H1 (cell line): ENCODE data around the gene SLC24A1. TPM values are rescaled to one million over a fixed set of nuclear protein-coding genes. Genes with fewer than 3 reads are reported as not detected.

Experiments
- CTCF ChIA-PET: fragments of 300-600 bp; sonication (Branson Sonifier 250); formaldehyde crosslinking; loops from one replicate; lab custom pipeline; 2021; ENCODE audit not compliant: partially characterized antibody; lab: Charles Lee
- POLR2A ChIA-PET: fragments of 300-600 bp; sonication (Branson Sonifier 250); formaldehyde crosslinking; loops from one replicate; lab custom pipeline; 2021; ENCODE audit warnings: inconsistent platforms; ENCODE audit not compliant: partially characterized antibody; lab: Charles Lee
- DNase-seq, 2 experiments: peaks; one replicate each; pipeline versions ENCODE4 v3.0.0 to v3.0.0-alpha.2; 2010 to 2022; ENCODE audit warnings: low spot score in 2 of 2, low read depth in 1 of 2, mixed read lengths in 1 of 2
- FAIRE-seq: peaks from 2 replicates; lab custom pipeline; 2011; peaks lifted over from hg19 to GRCh38; lab: Jason Lieb, UNC
- H2AFZ ChIP-seq: 2 replicates; pipeline ENCODE4 v1.8.1; 2012; ENCODE audit warnings: low read length, inconsistent platforms
- H2AK5ac ChIP-seq: 2 replicates; pipeline ENCODE4 v1.6.1; 2013; ENCODE audit warnings: low read depth, low read length
- H2BK120ac ChIP-seq: replicated peaks from 2 replicates; pipeline ENCODE3; 2013; ENCODE audit warnings: low read depth, low read length, inconsistent platforms
- H2BK12ac ChIP-seq: 2 replicates; pipeline ENCODE4 v1.6.1; 2013; ENCODE audit warnings: low read depth, low read length
- H2BK15ac ChIP-seq: 2 replicates; pipeline ENCODE4 v1.6.1; 2013; ENCODE audit warnings: low read length
- H2BK20ac ChIP-seq: 2 replicates; pipeline ENCODE4 v1.6.1; 2013; ENCODE audit warnings: low read length
- H2BK5ac ChIP-seq: 2 replicates; pipeline ENCODE4 v1.6.1; 2013; ENCODE audit warnings: low read depth, low read length
- H3K14ac ChIP-seq: 2 replicates; pipeline ENCODE4 v1.6.1; 2013; ENCODE audit warnings: inconsistent platforms; ENCODE audit not compliant: insufficient read length
- H3K18ac ChIP-seq: 2 replicates; pipeline ENCODE4 v1.6.1; 2013; ENCODE audit warnings: low read length; ENCODE audit errors: extremely low read depth
- H3K23ac ChIP-seq: 2 replicates; pipeline ENCODE4 v1.6.1; 2013; ENCODE audit warnings: inconsistent platforms; ENCODE audit not compliant: insufficient read length
- H3K23me2 ChIP-seq: 2 replicates; pipeline ENCODE4 v1.6.1; 2013; ENCODE audit warnings: low read depth, low read length
- H3K27ac ChIP-seq: 2 replicates; pipeline ENCODE4 v1.6.1; 2011; ENCODE audit warnings: low read depth, low read length, inconsistent platforms
- H3K27me3 ChIP-seq, 4 experiments: replicated peaks in 1 of 4; 1 replicate in 1 of 4; 2 replicates in 3 of 4; pipeline versions ENCODE4 v1.6.1 to v1.8.1; 2011 to 2013; ENCODE audit warnings: low read length in 3 of 4, mild to moderate bottlenecking in 3 of 4, inconsistent platforms in 2 of 4, mixed read lengths in 2 of 4, moderate library complexity in 1 of 4; ENCODE audit not compliant: control insufficient read depth in 3 of 4, insufficient read depth in 3 of 4; ENCODE audit errors: extremely low read depth in 1 of 4
- H3K36me3 ChIP-seq, 4 experiments: 2 replicates each; pipeline versions ENCODE4 v1.6.1 to v1.8.1; 2011 to 2013; ENCODE audit warnings: mild to moderate bottlenecking in 4 of 4, low read length in 3 of 4, moderate library complexity in 2 of 4, control low read depth in 1 of 4, inconsistent platforms in 1 of 4; ENCODE audit not compliant: insufficient read depth in 4 of 4, control insufficient read depth in 2 of 4
- H3K4ac ChIP-seq: replicated peaks from 2 replicates; pipeline ENCODE3; 2013; ENCODE audit warnings: low read length, low read depth, mixed read lengths, inconsistent platforms; ENCODE audit not compliant: insufficient read length
- H3K4me1 ChIP-seq, 4 experiments: replicated peaks in 1 of 4; 1 replicate in 1 of 4; 2 replicates in 3 of 4; pipeline versions ENCODE4 v1.6.1 to v1.8.1; 2011 to 2013; ENCODE audit warnings: low read length in 3 of 4, inconsistent platforms in 2 of 4, mixed read lengths in 1 of 4; ENCODE audit not compliant: insufficient read depth in 4 of 4, control insufficient read depth in 3 of 4
- H3K4me2 ChIP-seq, 2 experiments: 2 replicates each; pipeline versions ENCODE4 v1.6.1 to v1.8.1; 2011 to 2013; ENCODE audit warnings: low read depth in 2 of 2, low read length in 2 of 2, control low read depth in 1 of 2, inconsistent platforms in 1 of 2, mild to moderate bottlenecking in 1 of 2; ENCODE audit not compliant: insufficient read depth in 1 of 2
- H3K4me3 ChIP-seq, 4 experiments: fragments of 200-600, 300-600 bp in 1 of 4; sonication (generic), shearing (Covaris generic), sonication (Bioruptor Twin) in 1 of 4; 2 replicates each; pipeline versions ENCODE4 v1.5.1 to v1.8.1; 2011 to 2016; ENCODE audit warnings: low read length in 4 of 4, low read depth in 3 of 4, control low read depth in 2 of 4, inconsistent platforms in 2 of 4, mild to moderate bottlenecking in 2 of 4, mixed read lengths in 1 of 4, moderate library complexity in 1 of 4; ENCODE audit not compliant: insufficient read depth in 2 of 4; ENCODE audit errors: extremely low read depth in 1 of 4
- H3K56ac ChIP-seq: replicated peaks from 2 replicates; pipeline ENCODE3; 2013; ENCODE audit warnings: low read depth, mild to moderate bottlenecking, mixed read lengths, low read length, inconsistent platforms; ENCODE audit not compliant: insufficient read length
- H3K79me1 ChIP-seq: 2 replicates; pipeline ENCODE4 v1.6.1; 2013; ENCODE audit warnings: low read depth, low read length, control low read depth
- H3K79me2 ChIP-seq, 2 experiments: 2 replicates each; pipeline versions ENCODE4 v1.6.1 to v1.8.1; 2012 to 2013; ENCODE audit warnings: low read length in 2 of 2, mild to moderate bottlenecking in 2 of 2, inconsistent platforms in 1 of 2; ENCODE audit not compliant: insufficient read depth in 2 of 2, control insufficient read depth in 1 of 2
- H3K9ac ChIP-seq, 4 experiments: replicated peaks in 1 of 4; 1 replicate in 1 of 4; 2 replicates in 3 of 4; pipeline versions ENCODE4 v1.6.1 to v1.8.1; 2011 to 2013; ENCODE audit warnings: low read depth in 3 of 4, low read length in 3 of 4, control low read depth in 2 of 4, mild to moderate bottlenecking in 2 of 4, moderate library complexity in 2 of 4, inconsistent platforms in 1 of 4; ENCODE audit errors: extremely low read depth in 1 of 4
- H3K9me3 ChIP-seq, 2 experiments: 2 replicates each; pipeline versions ENCODE4 v1.6.1 to v1.8.1; 2012 to 2013; ENCODE audit warnings: mild to moderate bottlenecking in 2 of 2, moderate library complexity in 2 of 2, control low read depth in 1 of 2, inconsistent platforms in 1 of 2, low read depth in 1 of 2, low read length in 1 of 2, mixed read lengths in 1 of 2; ENCODE audit not compliant: insufficient read depth in 2 of 2
- H4K20me1 ChIP-seq, 2 experiments: replicated peaks in 1 of 2; 2 replicates each; pipeline versions ENCODE3 to v1.8.1; 2011 to 2013; ENCODE audit warnings: inconsistent platforms in 2 of 2, low read length in 2 of 2, mild to moderate bottlenecking in 1 of 2; ENCODE audit not compliant: insufficient read depth in 2 of 2, control insufficient read depth in 1 of 2
- H4K5ac ChIP-seq: 2 replicates; pipeline ENCODE4 v1.6.1; 2013; ENCODE audit warnings: low read length, low read depth, mixed read lengths, inconsistent platforms; ENCODE audit not compliant: insufficient read length
- H4K8ac ChIP-seq: 2 replicates; pipeline ENCODE4 v1.8.0; 2013; ENCODE audit warnings: mild to moderate bottlenecking, moderate library complexity, low read length, inconsistent platforms; ENCODE audit not compliant: insufficient read depth; ENCODE audit errors: extremely low read depth
- H4K91ac ChIP-seq: replicated peaks from 2 replicates; pipeline ENCODE3; 2013; ENCODE audit warnings: low read length, mixed read lengths, inconsistent platforms; ENCODE audit not compliant: insufficient read length
- BRCA1 ChIP-seq: IDR thresholded peaks from 2 replicates; pipeline ENCODE4 v1.6.1; 2012; ENCODE audit warnings: low read depth, low read length, improper control_type of control experiment
- CBX8 ChIP-seq: fragments of 300-800, 300-1000 bp; sonication (generic); IDR thresholded peaks from 2 replicates; pipeline ENCODE4 v1.7.1; 2016; ENCODE audit warnings: low read depth, low read length, borderline replicate concordance
- CHD1 ChIP-seq: IDR thresholded peaks from 2 replicates; pipeline ENCODE4 v1.6.1; 2012; ENCODE audit warnings: low read depth, low read length, improper control_type of control experiment
- CHD2 ChIP-seq: IDR thresholded peaks from 2 replicates; pipeline ENCODE4 v1.6.1; 2012; ENCODE audit warnings: low read length, improper control_type of control experiment
- CTBP2 ChIP-seq: IDR thresholded peaks from 2 replicates; pipeline ENCODE4 v1.7.0; 2011; ENCODE audit warnings: borderline replicate concordance, mild to moderate bottlenecking, moderate library complexity, mixed read lengths, low read length; ENCODE audit not compliant: insufficient read depth, insufficient read length
- EZH2 ChIP-seq: fragments of 200-600 bp; sonication (generic); IDR thresholded peaks from 2 replicates; pipeline ENCODE4 v1.7.1; 2012; ENCODE audit warnings: low read depth, mild to moderate bottlenecking, moderate library complexity, low read length, inconsistent platforms; ENCODE audit not compliant: severe bottlenecking
- NANOG ChIP-seq: IDR thresholded peaks from 2 replicates; pipeline ENCODE4 v1.6.1; 2011; ENCODE audit warnings: low read length, low read depth, mild to moderate bottlenecking, inconsistent platforms; ENCODE audit not compliant: insufficient read depth, poor library complexity, severe bottlenecking
- POLR2AphosphoS5 ChIP-seq: IDR thresholded peaks from 2 replicates; pipeline ENCODE4 v1.6.1; 2011; ENCODE audit warnings: low read depth, low read length
- RNF2 ChIP-seq: fragments of 200-900, 300-1000 bp; sonication (generic); IDR thresholded peaks from 2 replicates; pipeline ENCODE4 v1.7.1; 2016; ENCODE audit warnings: borderline replicate concordance, low read depth, mild to moderate bottlenecking, antibody characterized with exemption, low read length; ENCODE audit not compliant: poor library complexity, severe bottlenecking; ENCODE audit errors: missing control alignments
- SAP30 ChIP-seq: fragments of 300-600 bp; sonication (generic); IDR thresholded peaks from 2 replicates; pipeline ENCODE4 v1.7.1; 2012; ENCODE audit warnings: low read length, moderate library complexity, mild to moderate bottlenecking, inconsistent platforms; ENCODE audit not compliant: insufficient read depth, insufficient replicate concordance
- SP1 ChIP-seq: IDR thresholded peaks from 2 replicates; pipeline ENCODE4 v1.6.1; 2011; ENCODE audit warnings: low read depth, low read length
- SUZ12 ChIP-seq: fragments of 200-600 bp; sonication (generic); IDR thresholded peaks from 2 replicates; pipeline ENCODE4 v1.6.1; 2012; ENCODE audit warnings: mild to moderate bottlenecking, inconsistent platforms, low read length, moderate library complexity, mixed read lengths
- TAF7 ChIP-seq: optimal IDR thresholded peaks from 2 replicates; pipeline ENCODE3; 2011; ENCODE audit warnings: low read depth, mild to moderate bottlenecking, inconsistent platforms, low read length, moderate library complexity, borderline replicate concordance
- YY1 ChIP-seq: IDR thresholded peaks from 2 replicates; pipeline ENCODE4 v1.6.1; 2011; ENCODE audit warnings: low read depth, mild to moderate bottlenecking, low read length
- WGBS, 2 experiments: shearing (Covaris generic) in 1 of 2; methylation state at CpG; one replicate each; pipeline versions ENCODE4 v1.1.6 to v1.1.7; 2013 to 2015; ENCODE audit warnings: low lambda C conversion rate in 2 of 2, mixed read lengths in 2 of 2, inconsistent platforms in 1 of 2, low coverage in 1 of 2, missing lambda C conversion rate in 1 of 2; ENCODE audit not compliant: insufficient replicate concordance in 2 of 2, insufficient coverage in 1 of 2, insufficient read length in 1 of 2; ENCODE audit errors: extremely low coverage in 1 of 2, missing lambda C conversion rate in 1 of 2; 5-methylcytosine and 5-hydroxymethylcytosine counted together
- polyA plus RNA-seq, 7 experiments: library from polyadenylated mRNA; depleted of rRNA in 3 of 7; stranded (reverse) in 5 of 7; unstranded in 2 of 7; fragments of >200 nt in 5 of 7; fragments of 200-250 nt in 2 of 7; gene quantifications; 1 replicate in 5 of 7; 2 replicates in 1 of 7; 4 replicates in 1 of 7; pipeline versions ENCODE4 v1.2.1 to v1.2.3, GENCODE V29; 2011 to 2013; ENCODE audit warnings: missing spikeins in 2 of 7, mixed read lengths in 2 of 7
- total RNA-seq: library from RNA; stranded (reverse); fragmentation: NEBNext Ultra II Directional; extraction: Animal tissue kit (Norgen Biotek cat#: 25700); gene quantifications from 2 replicates; pipeline ENCODE4 v1.2.1, GENCODE V29; 2021

Gene SLC24A1
- total and polyA plus RNA-seq, 2 of the 8 experiments (the other 6 are each of a cell fraction or from before 2014, with no cell fraction given): 4.9 to 6.6 TPM

DNA sequence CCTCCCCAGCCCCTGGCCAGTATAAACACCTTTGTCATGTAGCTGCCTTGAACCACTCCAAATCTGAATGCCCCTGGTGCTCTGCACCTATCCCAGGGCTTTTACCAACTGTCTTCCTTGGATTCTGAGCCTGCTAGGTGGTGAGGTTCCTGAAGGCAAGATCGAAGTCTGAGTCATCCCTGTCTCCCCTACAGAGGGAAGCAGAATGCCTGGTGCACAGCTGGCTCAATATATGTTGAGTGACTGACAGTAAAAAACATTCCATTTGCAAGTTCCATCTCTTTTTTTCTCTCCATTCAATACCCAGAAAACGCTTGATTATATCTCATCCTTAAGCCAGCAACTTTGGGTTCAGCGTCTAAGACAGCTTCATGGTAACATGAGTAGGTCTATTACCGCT, 24.7 kb downstream of the SLC24A1 start:
- H3K4me1 ChIP-seq: no peaks in the 10 kb centered on the region
- H2AFZ ChIP-seq: no peak overlapping the region
- H3K9ac ChIP-seq: no peak overlapping the region
- H2BK12ac ChIP-seq: no peak overlapping the region
- H2AK5ac ChIP-seq: no peak overlapping the region
- 88% methylated on average over 4 of the region's 4 CpGs; no CpG with 5 or more reads in 1 of the 2 experiments for WGBS, 2 experiments
- no peak overlapping the region for H3K4me2 ChIP-seq
- H3K27ac ChIP-seq: no peak overlapping the region
- no peak overlapping the region for H2BK15ac ChIP-seq
- no peaks in the 10 kb centered on the region for H3K23me2 ChIP-seq
- no peaks in the 10 kb centered on the region for H3K79me1 ChIP-seq
- H2BK120ac ChIP-seq: no peak overlapping the region
- no peak overlapping the region for H4K5ac ChIP-seq
- no peaks in the 10 kb centered on the region for H3K36me3 ChIP-seq
- no peak overlapping the region for H3K4ac ChIP-seq
- POLR2A ChIA-PET: interaction anchor here (1.0 to 1.2 kb wide), 2 partner anchors 11 to 67 kb away, joined by 3 read pairs; no protein-coding TSS in a partner anchor
- H2BK5ac ChIP-seq: no peak overlapping the region
- CTCF ChIA-PET: interaction anchor here (1.4 to 8.7 kb wide), 3 partner anchors 7 to 177 kb away, joined by 3 to 81 read pairs (median 3); no protein-coding TSS in a partner anchor
- no peaks in the 10 kb centered on the region for H3K79me2 ChIP-seq
- H4K20me1 ChIP-seq: no peaks in the 10 kb centered on the region
- no peak overlapping the region for H4K91ac ChIP-seq
- no peak overlapping the region for H4K8ac ChIP-seq
- H3K18ac ChIP-seq: no peak overlapping the region
- no peak overlapping the region for H2BK20ac ChIP-seq
- no peaks in the 10 kb centered on the region for H3K9me3 ChIP-seq
- no peaks in the 10 kb centered on the region; a peak in 1 of 7 replicates for H3K27me3 ChIP-seq
- no peak overlapping the region for H3K56ac ChIP-seq
- no peak overlapping the region for H3K14ac ChIP-seq
- no peak overlapping the region for H3K4me3 ChIP-seq
- H3K23ac ChIP-seq: no peak overlapping the region
- FAIRE-seq: no peak
- no peak for DNase-seq
- TF ChIP-seq EZH2 (no peak), SP1 (no peak), CHD1 (no peak), SAP30 (no peak), CBX8 (no peak), CHD2 (no peak), NANOG (no peak), RNF2 (no peak), BRCA1 (no peak), SUZ12 (no peak), CTBP2 (no peak), POLR2AphosphoS5 (no peak), TAF7 (no peak), YY1 (no peak)
